OCI-M1 (cell line): ENCODE measurements around the gene ERMAP.
"Not testable (repeated sequence)": the region's sequence is repeated elsewhere in the genome, so short reads cannot be mapped to it uniquely, and the experiment has no call there.

Source experiments
- DNase-seq: peaks from one replicate; lab custom pipeline; 2025; lab: John Stamatoyannopoulos, UW

Gene ERMAP

GRCh38 chr1:42845866-42846256, 28.9 kb downstream of the ERMAP start:
- DNase-seq: no peak

- peak; percentile 98 for DNase-seq
Observed at GRCh38 chr1:42846257-42847110, 29.6 kb downstream of the ERMAP start, which contains the start of gene ZNF691. ZNF691 (plus strand) TSS chr1:42846613; CDS start chr1:42849659, 3,046 bp downstream.

GRCh38 chr1:42847111-42847595, 30.2 kb downstream of the ERMAP start:
- DNase-seq: no peak

GRCh38 chr1:42847721-42848460, 31.0 kb downstream of the ERMAP start:
- no peak for DNase-seq

GRCh38 chr1:42848823-42849537, 32.1 kb downstream of the ERMAP start:
- no peak for DNase-seq

- DNase-seq: no peak
Observed at GRCh38 chr1:42849944-42850343, 33.0 kb downstream of the ERMAP start.

- no peak for DNase-seq
Observed at GRCh38 chr1:42851420-42851819, 34.5 kb downstream of the ERMAP start.

- DNase-seq: no peak
Observed at GRCh38 chr1:42851960-42852607, 35.2 kb downstream of the ERMAP start.

- no peak for DNase-seq
Observed at GRCh38 chr1:42852608-42852980, 35.7 kb downstream of the ERMAP start.

- no peak for DNase-seq
Observed at GRCh38 chr1:42853116-42853884, 36.4 kb downstream of the ERMAP start.

GRCh38 chr1:42856554-42856953, 39.6 kb downstream of the ERMAP start:
- DNase-seq: not testable (repeated sequence)

- DNase-seq: not testable (repeated sequence)
Observed at GRCh38 chr1:42859366-42859765, 42.4 kb downstream of the ERMAP start.

- DNase-seq: no peak
Observed at GRCh38 chr1:42860339-42861013, 43.6 kb downstream of the ERMAP start.

- no peak for DNase-seq
Observed at GRCh38 chr1:42861014-42861399, 44.1 kb downstream of the ERMAP start.

GRCh38 chr1:42866549-42866948, 49.6 kb downstream of the ERMAP start:
- DNase-seq: no peak

- not testable (repeated sequence) for DNase-seq
Observed at GRCh38 chr1:42868466-42868865, 51.5 kb downstream of the ERMAP start.

GRCh38 chr1:42869254-42869653, 52.3 kb downstream of the ERMAP start:
- not testable (repeated sequence) for DNase-seq

GRCh38 chr1:42869751-42870150, 52.8 kb downstream of the ERMAP start:
- DNase-seq: not testable (repeated sequence)

GRCh38 chr1:42873108-42873507, 56.2 kb downstream of the ERMAP start:
- DNase-seq: not testable (repeated sequence)

GRCh38 chr1:42873670-42874069, 56.7 kb downstream of the ERMAP start:
- peak; percentile 79 for DNase-seq
